CD4-positive, alpha-beta T cell (primary cell): Measurements from ENCODE around the gene TAAR2. TPM values are rescaled to one million over a fixed set of nuclear protein-coding genes. Genes with fewer than 3 reads are reported as not detected.

ENCODE experiments used
- ATAC-seq: fragments of 200-7000 bp; cut with Tn5 transposase; one replicate; pipeline ENCODE4 v1.10.0; 2022; ENCODE audit warnings: mild to moderate bottlenecking; ENCODE audit not compliant: poor library complexity
- CTCF ChIA-PET: fragments of 350-600 bp; sonication (Branson Sonifier 250); formaldehyde crosslinking; loops from one replicate; lab custom pipeline; 2021; ENCODE audit warnings: antibody characterized with exemption, inconsistent platforms; lab: Charles Lee
- POLR2A ChIA-PET: fragments of 350-600 bp; sonication (Branson Sonifier 250); formaldehyde crosslinking; loops from one replicate; lab custom pipeline; 2021; ENCODE audit warnings: antibody characterized with exemption, inconsistent platforms; lab: Charles Lee
- DNase-seq, 14 experiments: peaks; one replicate each; pipeline ENCODE4 v3.0.0-alpha.2; 2013 to 2020; ENCODE audit warnings: mixed read lengths in 2 of 14
- H3K27ac ChIP-seq, 2 donors: one replicate each; pipeline versions ENCODE4 v1.5.1 to v1.7.0; 2013; ENCODE audit warnings: low read length in 2 of 2, low read depth in 1 of 2, mild to moderate bottlenecking in 1 of 2
- H3K27me3 ChIP-seq, 2 experiments: 1 replicate in 1 of 2; 2 replicates in 1 of 2; pipeline versions ENCODE4 v1.6.1 to v1.7.0; 2013; ENCODE audit warnings: low read length in 2 of 2, control low read depth in 1 of 2, mild to moderate bottlenecking in 1 of 2, moderate library complexity in 1 of 2; ENCODE audit not compliant: insufficient read depth in 2 of 2, control insufficient read depth in 1 of 2
- H3K36me3 ChIP-seq: one replicate; pipeline ENCODE4 v1.6.1; 2013; ENCODE audit warnings: low read length, control low read depth; ENCODE audit not compliant: insufficient read depth
- H3K4me1 ChIP-seq: one replicate; pipeline ENCODE4 v1.6.1; 2013; ENCODE audit warnings: low read length, control low read depth; ENCODE audit not compliant: insufficient read depth
- H3K4me3 ChIP-seq: one replicate; pipeline ENCODE4 v1.5.1; 2013; ENCODE audit warnings: mild to moderate bottlenecking, low read length, moderate library complexity
- H3K9me3 ChIP-seq, 2 experiments: 1 replicate in 1 of 2; 2 replicates in 1 of 2; pipeline versions ENCODE4 v1.6.1 to v1.7.0; 2013; ENCODE audit warnings: low read length in 2 of 2, mild to moderate bottlenecking in 2 of 2, control low read depth in 1 of 2, moderate library complexity in 1 of 2; ENCODE audit not compliant: control insufficient read depth in 1 of 2, insufficient read depth in 1 of 2
- H3K27ac Mint-ChIP-seq: one replicate; pipeline ENCODE4 v1.8.0; 2020; ENCODE audit warnings: mixed read lengths
- H3K27me3 Mint-ChIP-seq: one replicate; pipeline ENCODE4 v1.8.0; 2021; ENCODE audit warnings: mixed read lengths
- H3K36me3 Mint-ChIP-seq: one replicate; pipeline ENCODE4 v1.8.0; 2021; ENCODE audit warnings: low read depth, mixed read lengths
- H3K4me1 Mint-ChIP-seq: one replicate; pipeline ENCODE4 v1.8.0; 2021; ENCODE audit warnings: low read depth, mixed read lengths
- H3K4me3 Mint-ChIP-seq: one replicate; pipeline ENCODE4 v1.8.0; 2020; ENCODE audit warnings: mild to moderate bottlenecking, mixed read lengths
- H3K9me3 Mint-ChIP-seq: one replicate; pipeline ENCODE4 v1.8.0; 2020; ENCODE audit warnings: mixed read lengths
- CTCF ChIP-seq: fragments of 200-600 bp; IDR thresholded peaks from one replicate; pipeline ENCODE4 v1.8.0; 2022; ENCODE audit warnings: antibody characterized with exemption, mild to moderate bottlenecking
- intact Hi-C, 2 experiments: fragments of 100-400 bp; cut with DNase I in 1 of 2; cut with micrococcal nuclease in 1 of 2; formaldehyde crosslinking; loops; one replicate each; pipeline versions ENCODE4 v1.15.1 to v1.9.0; 2023 to 2025; cut with DNase I, micrococcal nuclease
- total RNA-seq, 174 experiments: library from RNA in 2 of 174; stranded (reverse) in 2 of 174; gene quantifications; one replicate each; pipeline ENCODE4 v1.2.3 and lab custom pipeline; 2021 to 2026

TAAR2 gene
- total RNA-seq, 2 experiments from 2014 or later = not detected

DNA sequence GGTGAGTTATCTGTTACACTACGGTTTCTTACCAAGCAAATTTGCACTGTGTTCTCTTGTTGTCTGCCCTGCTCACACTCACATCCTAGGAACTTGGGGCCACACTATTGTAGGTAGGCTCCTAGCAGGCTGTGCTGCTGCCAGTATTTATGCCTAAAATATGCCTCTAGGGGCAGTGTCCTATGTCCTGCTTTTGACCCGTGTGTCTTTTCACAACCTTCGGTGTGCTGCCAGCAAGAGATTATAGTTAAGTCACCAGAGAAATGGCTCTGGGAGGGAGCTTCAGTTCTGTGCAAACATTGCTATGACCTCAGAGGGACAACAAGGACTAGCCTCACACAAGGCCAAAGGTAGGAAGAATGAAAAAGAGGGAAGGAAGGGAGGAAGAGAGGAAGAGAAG, 25.6 kb downstream of the TAAR2 start:
- H3K27me3 ChIP-seq = peaks cover 5 to 16% of the 10 kb centered on the region in 2 experiments
- DNase-seq (no peak), ATAC-seq (no peak)
- Mint-ChIP-seq H3K27ac (no peak overlapping the region), H3K36me3 (no peaks in the 10 kb centered on the region), H3K4me3 (no peak overlapping the region), H3K4me1 (no peaks in the 10 kb centered on the region), H3K9me3 (no peaks in the 10 kb centered on the region), H3K27me3 (peaks cover 22% of the 10 kb centered on the region)
- POLR2A ChIA-PET = no interaction called here
- H3K36me3 ChIP-seq = no peaks in the 10 kb centered on the region
- H3K27ac ChIP-seq = no peak overlapping the region
- intact Hi-C loops = no loop called here
- H3K9me3 ChIP-seq = no peaks in the 10 kb centered on the region
- no peak for TF ChIP-seq CTCF
- H3K4me1 ChIP-seq = no peaks in the 10 kb centered on the region
- H3K4me3 ChIP-seq = no peak overlapping the region
- CTCF ChIA-PET = no interaction called here

GRCh38 chr6:132596201-132596600, 27.9 kb downstream of the TAAR2 start:
- no peaks in the 10 kb centered on the region for H3K9me3 ChIP-seq
- no peak for DNase-seq
- no peak for ATAC-seq
- peaks cover 27% of the 10 kb centered on the region for H3K27me3 Mint-ChIP-seq
- H3K4me3 ChIP-seq = no peak overlapping the region
- no peaks in the 10 kb centered on the region for H3K36me3 ChIP-seq
- no peak overlapping the region for H3K27ac ChIP-seq
- no peaks in the 10 kb centered on the region for H3K9me3 Mint-ChIP-seq
- ChIA-PET POLR2A (no interaction called here), CTCF (no interaction called here)
- no peaks in the 10 kb centered on the region for H3K4me1 Mint-ChIP-seq
- intact Hi-C loops = no loop called here
- peaks cover 5 to 17% of the 10 kb centered on the region in 2 experiments for H3K27me3 ChIP-seq
- H3K4me3 Mint-ChIP-seq = no peak overlapping the region
- H3K4me1 ChIP-seq = no peaks in the 10 kb centered on the region
- TF ChIP-seq CTCF = no peak
- no peaks in the 10 kb centered on the region for H3K36me3 Mint-ChIP-seq
- H3K27ac Mint-ChIP-seq = no peak overlapping the region

DNA sequence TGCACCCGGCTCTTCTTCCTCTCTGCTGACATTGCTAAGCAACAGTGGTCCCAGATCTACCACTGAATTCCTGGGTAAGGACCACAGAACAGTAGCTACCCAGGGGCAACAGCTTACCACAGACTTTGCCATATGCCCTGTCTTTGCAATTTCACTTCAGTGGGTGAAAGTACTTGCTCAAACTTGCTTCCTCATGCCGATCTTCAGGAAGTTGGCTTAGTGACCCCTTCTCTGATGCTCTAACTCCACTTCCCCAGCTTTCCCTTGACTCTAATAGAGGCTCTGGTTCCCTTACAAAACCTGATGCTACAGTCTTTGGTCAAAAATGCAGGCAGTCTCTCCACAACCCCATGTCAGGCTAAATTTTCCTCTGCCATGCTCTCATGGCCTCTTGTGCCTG, 31.2 kb downstream of the TAAR2 start:
- no peak for TF ChIP-seq CTCF
- H3K4me1 Mint-ChIP-seq = no peaks in the 10 kb centered on the region
- Histone ChIP-seq H3K27ac (no peak overlapping the region), H3K4me3 (no peak overlapping the region), H3K36me3 (no peaks in the 10 kb centered on the region), H3K4me1 (no peaks in the 10 kb centered on the region), H3K27me3 (peaks cover 0 to 15% of the 10 kb centered on the region in 2 experiments), H3K9me3 (no peaks in the 10 kb centered on the region)
- H3K27ac Mint-ChIP-seq = no peak overlapping the region
- DNase-seq (peak in 1 of 14 experiments; percentile 7), ATAC-seq (no peak)
- ChIA-PET CTCF (no interaction called here), POLR2A (no interaction called here)
- H3K4me3 Mint-ChIP-seq = no peak overlapping the region
- H3K36me3 Mint-ChIP-seq = no peaks in the 10 kb centered on the region
- H3K27me3 Mint-ChIP-seq = peaks cover 30% of the 10 kb centered on the region
- intact Hi-C loops = no loop called here
- no peaks in the 10 kb centered on the region for H3K9me3 Mint-ChIP-seq
